Endothelial cell of umbilical vein (primary cell): ENCODE results near the gene GNPTAB.

Experiments used
- EZH2 ChIP-seq: IDR thresholded peaks from 2 replicates; pipeline ENCODE4 v1.6.1; 2012; ENCODE audit warnings: borderline replicate concordance, low read depth, mild to moderate bottlenecking, moderate library complexity, low read length, inconsistent platforms; ENCODE audit not compliant: severe bottlenecking
- FOS ChIP-seq: IDR thresholded peaks from 2 replicates; pipeline ENCODE4 v1.6.1; 2011; ENCODE audit warnings: mild to moderate bottlenecking, low read length, moderate library complexity, borderline replicate concordance; ENCODE audit not compliant: insufficient read depth
- GATA2 ChIP-seq: IDR thresholded peaks from 2 replicates; pipeline ENCODE4 v1.7.0; 2011; ENCODE audit warnings: low read depth, mild to moderate bottlenecking, moderate library complexity, mixed read lengths, low read length; ENCODE audit not compliant: insufficient read length, insufficient read depth
- JUN ChIP-seq: IDR thresholded peaks from 2 replicates; pipeline ENCODE4 v1.6.1; 2011; ENCODE audit warnings: borderline replicate concordance, low read depth; ENCODE audit not compliant: insufficient read length, insufficient read depth
- MAX ChIP-seq: IDR thresholded peaks from 2 replicates; pipeline ENCODE4 v1.6.1; 2011; ENCODE audit not compliant: insufficient read depth, insufficient read length
- MYC ChIP-seq: IDR thresholded peaks from one replicate; pipeline ENCODE4 v1.6.1; 2011; ENCODE audit warnings: mild to moderate bottlenecking, low read depth, low read length
- POLR2A ChIP-seq: IDR thresholded peaks from 2 replicates; pipeline ENCODE4 v1.6.1; 2012; ENCODE audit warnings: low read depth, mild to moderate bottlenecking, control low read depth, low read length
- POLR2AphosphoS5 ChIP-seq: IDR thresholded peaks from 2 replicates; pipeline ENCODE4 v1.6.1; 2012; ENCODE audit warnings: low read depth, mild to moderate bottlenecking, control low read depth, low read length, moderate library complexity; ENCODE audit not compliant: insufficient read depth
- TF ChIP-seq, protein P1 (sequence below), 2 donors: IDR thresholded peaks; 1 replicate in 1 of 2; 2 replicates in 1 of 2; pipeline ENCODE4 v1.5.1; 2011; ENCODE audit warnings: low read length in 2 of 2, mild to moderate bottlenecking in 2 of 2, moderate library complexity in 2 of 2, control low read depth in 1 of 2, inconsistent platforms in 1 of 2, low read depth in 1 of 2; ENCODE audit not compliant: insufficient read depth in 1 of 2; ENCODE audit errors: extremely low read depth in 1 of 2

DNA sequence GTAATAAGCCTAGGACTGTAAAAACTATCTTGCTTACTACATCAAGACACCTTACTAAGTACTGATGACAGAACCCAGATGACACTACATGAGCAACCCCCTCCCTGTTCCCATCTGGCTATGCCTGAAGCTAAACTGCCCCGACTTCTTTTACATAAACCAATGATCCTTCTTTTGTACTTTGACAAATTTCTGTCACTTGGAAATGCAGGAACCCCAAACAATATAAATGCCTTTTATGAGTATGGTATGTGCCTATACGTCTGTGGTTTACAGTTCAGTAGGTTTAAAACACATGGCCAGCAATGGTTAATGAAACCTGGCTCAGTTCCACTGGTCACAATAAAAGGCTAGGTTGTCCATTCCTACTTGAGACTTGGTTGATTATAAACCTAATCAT, 97.6 kb downstream of the GNPTAB start:
- TF ChIP-seq, protein P1, sequence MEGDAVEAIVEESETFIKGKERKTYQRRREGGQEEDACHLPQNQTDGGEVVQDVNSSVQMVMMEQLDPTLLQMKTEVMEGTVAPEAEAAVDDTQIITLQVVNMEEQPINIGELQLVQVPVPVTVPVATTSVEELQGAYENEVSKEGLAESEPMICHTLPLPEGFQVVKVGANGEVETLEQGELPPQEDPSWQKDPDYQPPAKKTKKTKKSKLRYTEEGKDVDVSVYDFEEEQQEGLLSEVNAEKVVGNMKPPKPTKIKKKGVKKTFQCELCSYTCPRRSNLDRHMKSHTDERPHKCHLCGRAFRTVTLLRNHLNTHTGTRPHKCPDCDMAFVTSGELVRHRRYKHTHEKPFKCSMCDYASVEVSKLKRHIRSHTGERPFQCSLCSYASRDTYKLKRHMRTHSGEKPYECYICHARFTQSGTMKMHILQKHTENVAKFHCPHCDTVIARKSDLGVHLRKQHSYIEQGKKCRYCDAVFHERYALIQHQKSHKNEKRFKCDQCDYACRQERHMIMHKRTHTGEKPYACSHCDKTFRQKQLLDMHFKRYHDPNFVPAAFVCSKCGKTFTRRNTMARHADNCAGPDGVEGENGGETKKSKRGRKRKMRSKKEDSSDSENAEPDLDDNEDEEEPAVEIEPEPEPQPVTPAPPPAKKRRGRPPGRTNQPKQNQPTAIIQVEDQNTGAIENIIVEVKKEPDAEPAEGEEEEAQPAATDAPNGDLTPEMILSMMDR (IDR thresholded peaks at IDR 0.05; ENCODE audit: extremely low read depth in 1 of 2, insufficient read depth in 1 of 2, low read depth in 1 of 2, low read length in 2 of 2), result no peak
- TF ChIP-seq JUN (no peak), POLR2A (no peak), POLR2AphosphoS5 (no peak), MYC (no peak), EZH2 (no peak), FOS (no peak), MAX (no peak), GATA2 (no peak)
